WERI-Rb-1 (cell line): ENCODE results near the gene BANF2.

Experiments
- DNase-seq: peaks from one replicate; pipeline ENCODE4 v3.0.0-alpha.2; 2020
- H3K27ac ChIP-seq: fragments of 250-450 bp; sonication (Bioruptor Pico); 2 replicates; pipeline ENCODE4 v1.5.1; 2020; ENCODE audit warnings: mild to moderate bottlenecking, moderate library complexity
- H3K27me3 ChIP-seq: fragments of 250-450 bp; sonication (Bioruptor Pico); 2 replicates; pipeline ENCODE4 v1.5.1; 2021; ENCODE audit warnings: mild to moderate bottlenecking, low read depth, moderate library complexity; ENCODE audit not compliant: insufficient read depth, severe bottlenecking
- H3K36me3 ChIP-seq: fragments of 250-450 bp; sonication (Bioruptor Pico); 2 replicates; pipeline ENCODE4 v1.5.1; 2020; ENCODE audit warnings: mild to moderate bottlenecking, moderate library complexity
- H3K4me3 ChIP-seq: 2 replicates; pipeline ENCODE4 v1.5.1; 2011; ENCODE audit warnings: low read depth, mild to moderate bottlenecking, control low read depth, low read length
- H3K9me3 ChIP-seq: fragments of 250-450 bp; sonication (Bioruptor Pico); 2 replicates; pipeline ENCODE4 v1.5.1; 2021; ENCODE audit warnings: mild to moderate bottlenecking, moderate library complexity; ENCODE audit not compliant: severe bottlenecking
- CTCF ChIP-seq: IDR thresholded peaks from 2 replicates; pipeline ENCODE4 v1.5.1; 2011; ENCODE audit warnings: low read depth, mild to moderate bottlenecking, control low read depth, inconsistent platforms, low read length

Gene BANF2

GRCh38 chr20:17662333-17663039, 37.3 kb upstream of the BANF2 start:
- no peak for TF ChIP-seq CTCF
- no peak overlapping the region for H3K4me3 ChIP-seq
- no peak for DNase-seq
- peaks cover 16% of the 10 kb centered on the region for H3K36me3 ChIP-seq
- peaks cover 6% of the 10 kb centered on the region for H3K9me3 ChIP-seq
- H3K27ac ChIP-seq = no peak overlapping the region
- no peaks in the 10 kb centered on the region for H3K27me3 ChIP-seq

GRCh38 chr20:17663040-17663399, 36.7 kb upstream of the BANF2 start:
- Histone ChIP-seq H3K4me3 (no peak overlapping the region), H3K27ac (no peak overlapping the region), H3K9me3 (peaks cover 6% of the 10 kb centered on the region), H3K27me3 (no peaks in the 10 kb centered on the region), H3K36me3 (peaks cover 10% of the 10 kb centered on the region)
- no peak for TF ChIP-seq CTCF
- DNase-seq = no peak

GRCh38 chr20:17663486-17663885, 36.3 kb upstream of the BANF2 start:
- Histone ChIP-seq H3K27ac (no peak overlapping the region), H3K27me3 (no peaks in the 10 kb centered on the region), H3K4me3 (no peak overlapping the region), H3K36me3 (peaks cover 6% of the 10 kb centered on the region), H3K9me3 (peaks cover 2% of the 10 kb centered on the region)
- no peak for DNase-seq
- TF ChIP-seq CTCF = no peak

GRCh38 chr20:17664025-17664633, 35.6 kb upstream of the BANF2 start:
- Histone ChIP-seq H3K27me3 (no peaks in the 10 kb centered on the region), H3K27ac (no peak overlapping the region), H3K4me3 (no peak overlapping the region), H3K9me3 (no peaks in the 10 kb centered on the region), H3K36me3 (peaks cover 4% of the 10 kb centered on the region; the same call in 1 of the 2 replicates)
- DNase-seq = no peak
- no peak for TF ChIP-seq CTCF

- no peak for DNase-seq
- H3K27ac ChIP-seq = no peak overlapping the region
- H3K9me3 ChIP-seq = no peaks in the 10 kb centered on the region
- TF ChIP-seq CTCF = no peak
- no peaks in the 10 kb centered on the region for H3K36me3 ChIP-seq
- H3K27me3 ChIP-seq = no peaks in the 10 kb centered on the region
- no peak overlapping the region for H3K4me3 ChIP-seq
These were observed 34.0 kb upstream of the BANF2 start for GRCh38 chr20:17665756-17666155.

GRCh38 chr20:17666481-17666880, 33.3 kb upstream of the BANF2 start:
- Histone ChIP-seq H3K27ac (no peak overlapping the region), H3K4me3 (no peak overlapping the region)

More at GRCh38 chr20:17666481-17666880, 33.3 kb upstream of the BANF2 start:
- no peaks in the 10 kb centered on the region for H3K9me3 ChIP-seq
- H3K36me3 ChIP-seq = no peaks in the 10 kb centered on the region
- no peak for TF ChIP-seq CTCF
- no peak for DNase-seq
- H3K27me3 ChIP-seq = no peaks in the 10 kb centered on the region
